Choroid plexus epithelial cell (primary cell): ENCODE data around the gene CRIM1.
A peak's percentile ranks its signal among the peaks of the same experiment; 100 is the strongest.

ENCODE experiments used
- DNase-seq: peaks from one replicate; pipeline ENCODE4 v3.0.0-alpha.2; 2010; ENCODE audit warnings: low read depth
- H3K4me3 ChIP-seq: 2 replicates; pipeline ENCODE4 v1.5.1; 2011; ENCODE audit warnings: low read depth, mild to moderate bottlenecking, control low read depth, low read length, moderate library complexity
- TF ChIP-seq, protein P1 (sequence below): conservative IDR thresholded peaks from 2 replicates; pipeline ENCODE4 v1.5.1; 2011; ENCODE audit warnings: low read depth, mild to moderate bottlenecking, control low read depth, inconsistent platforms, low read length, moderate library complexity

The CRIM1 gene

DNA sequence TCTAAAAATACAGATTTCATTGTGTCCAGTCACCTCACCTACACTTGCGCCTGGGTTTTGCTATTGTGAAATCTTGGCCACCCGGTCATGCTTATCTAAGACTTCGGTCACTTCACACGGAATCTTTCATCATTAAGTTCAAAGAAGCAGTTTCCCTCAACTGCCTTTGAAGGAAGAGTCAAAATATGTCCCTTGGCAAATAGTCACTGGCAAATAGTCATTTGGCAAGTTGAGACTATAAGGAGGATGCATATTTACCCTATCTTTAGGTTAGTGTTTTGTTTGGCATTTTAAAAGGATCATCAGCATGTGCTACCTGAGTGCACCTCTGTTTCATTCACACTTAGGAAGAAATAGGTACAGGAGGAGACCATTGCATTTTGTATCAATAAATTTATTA is 146.5 kb downstream of the CRIM1 start:
- no peak overlapping the region for H3K4me3 ChIP-seq
- DNase-seq, result peak; percentile 50
- TF ChIP-seq, protein P1, sequence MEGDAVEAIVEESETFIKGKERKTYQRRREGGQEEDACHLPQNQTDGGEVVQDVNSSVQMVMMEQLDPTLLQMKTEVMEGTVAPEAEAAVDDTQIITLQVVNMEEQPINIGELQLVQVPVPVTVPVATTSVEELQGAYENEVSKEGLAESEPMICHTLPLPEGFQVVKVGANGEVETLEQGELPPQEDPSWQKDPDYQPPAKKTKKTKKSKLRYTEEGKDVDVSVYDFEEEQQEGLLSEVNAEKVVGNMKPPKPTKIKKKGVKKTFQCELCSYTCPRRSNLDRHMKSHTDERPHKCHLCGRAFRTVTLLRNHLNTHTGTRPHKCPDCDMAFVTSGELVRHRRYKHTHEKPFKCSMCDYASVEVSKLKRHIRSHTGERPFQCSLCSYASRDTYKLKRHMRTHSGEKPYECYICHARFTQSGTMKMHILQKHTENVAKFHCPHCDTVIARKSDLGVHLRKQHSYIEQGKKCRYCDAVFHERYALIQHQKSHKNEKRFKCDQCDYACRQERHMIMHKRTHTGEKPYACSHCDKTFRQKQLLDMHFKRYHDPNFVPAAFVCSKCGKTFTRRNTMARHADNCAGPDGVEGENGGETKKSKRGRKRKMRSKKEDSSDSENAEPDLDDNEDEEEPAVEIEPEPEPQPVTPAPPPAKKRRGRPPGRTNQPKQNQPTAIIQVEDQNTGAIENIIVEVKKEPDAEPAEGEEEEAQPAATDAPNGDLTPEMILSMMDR, result no peak

GRCh38 chr2:36507408-36507812 is 151.8 kb downstream of the CRIM1 start:
- H3K4me3 ChIP-seq, result no peak overlapping the region
- peak; percentile 85 for DNase-seq
- TF ChIP-seq, protein P1, result peak; percentile 98

GRCh38 chr2:36509075-36509474 is 153.5 kb downstream of the CRIM1 start:
- no peak overlapping the region for H3K4me3 ChIP-seq
- TF ChIP-seq, protein P1, result no peak
- DNase-seq, result no peak

DNA sequence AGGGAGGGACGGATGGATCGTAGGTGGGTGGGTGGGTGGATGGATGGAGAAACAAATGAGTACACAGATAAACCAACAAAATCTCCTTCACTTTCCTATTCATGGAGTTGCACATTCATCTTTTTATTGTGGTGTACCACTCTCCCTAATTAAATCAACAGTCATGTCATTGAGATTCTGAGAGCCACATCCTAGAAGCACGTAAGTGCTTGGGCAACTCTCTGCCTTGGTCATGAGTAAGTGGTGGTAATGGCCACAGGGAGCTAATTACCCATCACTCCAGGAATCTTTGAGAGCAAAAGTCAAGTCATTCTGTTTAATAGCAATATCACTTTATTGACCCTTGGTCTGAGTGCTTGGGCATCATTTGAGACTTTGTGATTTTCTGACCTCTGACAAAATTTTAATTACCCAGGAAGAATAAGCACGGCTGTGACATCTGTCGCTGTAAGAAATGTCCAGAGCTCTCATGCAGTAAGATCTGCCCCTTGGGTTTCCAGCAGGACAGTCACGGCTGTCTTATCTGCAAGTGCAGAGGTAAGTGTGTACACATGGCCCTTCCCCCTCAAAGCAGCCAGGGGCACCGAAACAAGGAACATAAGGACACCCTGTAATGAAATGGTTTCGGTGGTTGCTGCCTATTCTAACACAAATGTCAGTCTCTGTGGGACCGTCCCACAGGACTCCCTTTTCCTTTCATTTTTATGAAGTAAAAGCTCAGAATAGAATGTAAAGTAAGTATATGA is 156.5 kb downstream of the CRIM1 start:
- no peak for DNase-seq
- TF ChIP-seq, protein P1, result no peak
- H3K4me3 ChIP-seq, result no peak overlapping the region

GRCh38 chr2:36512705-36513104 is 157.1 kb downstream of the CRIM1 start:
- DNase-seq, result no peak
- TF ChIP-seq, protein P1, result no peak
- H3K4me3 ChIP-seq, result no peak overlapping the region

DNA sequence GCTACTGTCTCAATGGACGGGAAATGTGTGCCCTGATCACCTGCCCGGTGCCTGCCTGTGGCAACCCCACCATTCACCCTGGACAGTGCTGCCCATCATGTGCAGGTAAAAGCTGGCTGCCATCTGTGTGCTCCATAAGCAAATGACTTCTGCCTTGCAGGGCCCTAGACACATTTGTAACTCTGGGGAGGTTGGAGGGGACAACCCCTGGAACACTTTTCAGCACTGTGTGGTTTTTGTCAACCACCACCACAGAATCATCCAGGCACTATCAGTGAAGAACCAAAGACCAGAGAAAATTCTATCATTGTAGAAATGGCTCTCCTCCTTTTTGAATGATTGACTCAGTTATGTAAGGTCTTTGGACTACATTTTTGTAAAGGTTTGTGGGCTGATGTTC is 158.1 kb downstream of the CRIM1 start:
- H3K4me3 ChIP-seq, result no peak overlapping the region
- TF ChIP-seq, protein P1, result no peak
- DNase-seq, result no peak

GRCh38 chr2:36515538-36515937 is 160.0 kb downstream of the CRIM1 start:
- no peak for DNase-seq
- TF ChIP-seq, protein P1, result no peak
- no peak overlapping the region for H3K4me3 ChIP-seq
